D721Med (cell line): Measurements from ENCODE around the gene HLA-C.
"Not testable (repeated sequence)": the region's sequence is repeated elsewhere in the genome, so short reads cannot be mapped to it uniquely, and the experiment has no call there.

Experiments
- DNase-seq: peaks from one replicate; pipeline ENCODE4 v3.0.0; 2011; ENCODE audit warnings: low spot score; ENCODE audit not compliant: insufficient read length
- FAIRE-seq: peaks from 2 replicates; lab custom pipeline; 2011; peaks lifted over from hg19 to GRCh38; lab: Jason Lieb, UNC
- TF ChIP-seq, protein P1 (sequence below): IDR thresholded peaks from 2 replicates; pipeline ENCODE4 v1.5.1; 2012; ENCODE audit warnings: mild to moderate bottlenecking, control low read depth; ENCODE audit not compliant: insufficient read depth; ENCODE audit errors: missing control alignments

HLA-C gene

DNA sequence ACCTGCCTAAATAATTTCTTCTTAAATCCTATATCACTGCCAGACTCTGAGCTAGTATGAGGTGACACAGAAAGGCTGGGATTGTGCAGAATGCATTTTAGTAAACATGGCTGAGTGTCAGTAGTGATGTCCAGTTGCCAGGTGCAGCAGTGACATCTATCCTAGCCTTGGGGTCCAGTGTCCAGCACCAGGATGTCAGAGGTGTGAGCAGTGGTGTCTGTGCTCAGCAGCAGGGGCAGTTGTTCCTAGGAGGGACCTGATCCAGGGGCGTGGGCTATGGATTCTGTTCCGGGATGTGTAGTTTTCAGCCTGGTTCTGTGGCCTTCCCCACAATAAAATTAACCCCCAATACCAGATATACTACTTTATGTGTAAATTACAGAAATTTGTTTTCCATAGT is 6.0 kb downstream of the HLA-C start:
- DNase-seq = no peak
- TF ChIP-seq, protein P1, sequence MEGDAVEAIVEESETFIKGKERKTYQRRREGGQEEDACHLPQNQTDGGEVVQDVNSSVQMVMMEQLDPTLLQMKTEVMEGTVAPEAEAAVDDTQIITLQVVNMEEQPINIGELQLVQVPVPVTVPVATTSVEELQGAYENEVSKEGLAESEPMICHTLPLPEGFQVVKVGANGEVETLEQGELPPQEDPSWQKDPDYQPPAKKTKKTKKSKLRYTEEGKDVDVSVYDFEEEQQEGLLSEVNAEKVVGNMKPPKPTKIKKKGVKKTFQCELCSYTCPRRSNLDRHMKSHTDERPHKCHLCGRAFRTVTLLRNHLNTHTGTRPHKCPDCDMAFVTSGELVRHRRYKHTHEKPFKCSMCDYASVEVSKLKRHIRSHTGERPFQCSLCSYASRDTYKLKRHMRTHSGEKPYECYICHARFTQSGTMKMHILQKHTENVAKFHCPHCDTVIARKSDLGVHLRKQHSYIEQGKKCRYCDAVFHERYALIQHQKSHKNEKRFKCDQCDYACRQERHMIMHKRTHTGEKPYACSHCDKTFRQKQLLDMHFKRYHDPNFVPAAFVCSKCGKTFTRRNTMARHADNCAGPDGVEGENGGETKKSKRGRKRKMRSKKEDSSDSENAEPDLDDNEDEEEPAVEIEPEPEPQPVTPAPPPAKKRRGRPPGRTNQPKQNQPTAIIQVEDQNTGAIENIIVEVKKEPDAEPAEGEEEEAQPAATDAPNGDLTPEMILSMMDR = no peak
- no peak for FAIRE-seq

DNA sequence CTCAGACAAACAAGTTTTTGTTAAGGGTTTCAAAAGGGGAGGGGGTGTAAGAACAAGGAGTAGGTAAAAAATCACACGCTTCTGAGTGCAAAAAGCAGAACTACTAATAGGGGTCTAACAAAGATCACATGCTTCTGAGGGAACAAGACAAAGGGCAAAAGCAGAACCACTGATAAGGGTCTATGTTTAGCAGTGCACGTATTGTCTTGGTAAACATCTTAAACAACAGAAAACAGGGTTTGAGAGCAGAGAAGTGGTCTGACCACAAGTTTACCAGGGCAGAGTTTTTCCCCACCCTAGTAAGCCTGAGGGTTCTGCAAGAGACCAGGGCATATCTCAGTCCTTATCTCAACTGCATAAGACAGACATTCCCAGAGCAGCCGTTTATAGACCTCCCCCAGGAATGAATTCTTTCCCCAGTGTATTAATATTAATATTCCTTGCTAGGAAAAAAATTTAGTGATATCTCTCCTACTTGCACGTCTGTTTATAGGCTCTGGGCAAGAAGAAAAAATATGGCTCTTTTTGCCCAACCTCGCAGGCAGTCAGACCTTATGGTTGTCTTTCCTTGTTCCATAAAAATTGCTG is 8.5 kb downstream of the HLA-C start:
- FAIRE-seq = not testable (repeated sequence)

DNA sequence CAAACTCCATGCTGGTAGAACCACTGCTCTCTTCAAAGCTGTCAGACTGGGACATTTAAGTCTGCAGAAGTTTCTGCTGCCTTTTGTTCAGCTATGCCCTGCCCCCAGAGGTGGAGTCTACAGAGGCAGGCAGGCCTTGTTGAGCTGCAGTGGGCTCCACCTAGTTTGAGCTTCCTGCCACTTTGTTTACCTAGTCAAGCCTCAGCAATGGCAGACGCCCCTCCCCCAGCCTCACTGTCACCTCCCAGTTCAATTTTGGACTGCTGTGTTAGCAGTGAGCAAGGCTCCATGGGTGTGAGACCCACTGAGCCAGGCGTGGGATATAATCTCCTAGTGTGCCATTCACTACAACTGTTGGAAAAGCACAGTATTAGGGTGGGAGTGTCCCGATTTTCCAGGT is 11.9 kb downstream of the HLA-C start:
- not testable (repeated sequence) for FAIRE-seq

More for the DNA sequence above, 8.5 kb downstream of the HLA-C start:
- DNase-seq = not testable (repeated sequence)

DNA sequence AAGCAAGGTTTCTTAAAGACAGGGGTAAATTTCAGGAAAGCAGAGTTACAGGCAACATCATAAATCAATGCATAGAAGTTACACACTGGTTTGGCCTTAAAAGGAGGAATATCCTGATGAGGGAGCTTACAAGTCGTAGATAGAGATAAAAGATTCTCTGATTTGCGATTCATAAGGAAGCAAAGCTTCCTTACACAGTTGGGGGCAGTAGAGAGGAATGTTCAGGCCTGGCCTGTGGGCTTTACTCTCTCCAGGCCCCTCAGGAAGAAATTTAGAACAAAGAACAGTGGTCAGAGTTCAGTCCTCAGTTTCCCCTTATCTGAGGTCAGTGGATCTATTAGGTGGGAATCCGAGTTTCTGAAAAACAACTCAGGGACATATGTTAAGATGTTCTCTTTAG is 19.3 kb downstream of the HLA-C start:
- DNase-seq = no peak

More for the DNA sequence above, 11.9 kb downstream of the HLA-C start:
- not testable (repeated sequence) for DNase-seq

DNA sequence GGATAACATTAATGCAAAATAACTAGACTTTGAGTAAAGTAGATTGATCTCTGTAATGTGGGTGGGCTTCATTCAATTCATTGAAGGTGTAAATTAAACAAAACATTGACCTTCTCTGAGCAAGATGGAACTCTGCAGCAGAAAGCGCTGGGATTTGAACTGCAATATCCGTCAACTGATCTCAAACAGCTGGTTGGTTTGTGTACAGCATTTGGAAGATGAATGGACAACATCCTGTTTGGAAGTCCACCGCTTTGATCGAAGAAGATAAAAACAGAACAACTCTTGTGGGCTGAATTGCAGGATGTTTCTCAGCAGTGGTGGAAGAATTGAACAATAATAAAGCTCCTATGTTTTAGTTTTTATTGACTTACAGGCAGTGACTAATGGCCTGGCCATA is 20.6 kb downstream of the HLA-C start:
- DNase-seq = no peak
- no peak for FAIRE-seq
- TF ChIP-seq, protein P1 = no peak

More for the DNA sequence above, 19.3 kb downstream of the HLA-C start:
- TF ChIP-seq, protein P1 = peak; percentile 4
- no peak for FAIRE-seq

DNA sequence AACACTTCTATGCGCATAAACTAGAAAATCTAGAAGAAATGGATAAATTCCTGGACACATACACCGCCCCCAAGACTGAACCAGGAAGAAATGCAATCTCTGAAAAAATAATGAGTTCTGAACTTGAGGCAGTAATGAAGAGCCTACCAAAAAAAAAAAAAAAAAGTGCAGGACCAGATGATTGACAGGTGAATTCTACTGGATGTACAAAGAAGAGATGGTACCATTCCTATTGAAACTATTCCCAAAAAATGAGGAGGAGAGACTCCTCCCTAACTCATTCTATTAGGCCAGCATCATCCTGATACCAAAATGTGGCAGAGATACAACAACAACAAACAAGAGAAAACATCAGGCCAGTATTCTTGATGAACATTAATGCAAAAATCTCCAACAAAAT is 22.7 kb downstream of the HLA-C start:
- no peak for FAIRE-seq
- DNase-seq = no peak
- TF ChIP-seq, protein P1 = no peak

DNA sequence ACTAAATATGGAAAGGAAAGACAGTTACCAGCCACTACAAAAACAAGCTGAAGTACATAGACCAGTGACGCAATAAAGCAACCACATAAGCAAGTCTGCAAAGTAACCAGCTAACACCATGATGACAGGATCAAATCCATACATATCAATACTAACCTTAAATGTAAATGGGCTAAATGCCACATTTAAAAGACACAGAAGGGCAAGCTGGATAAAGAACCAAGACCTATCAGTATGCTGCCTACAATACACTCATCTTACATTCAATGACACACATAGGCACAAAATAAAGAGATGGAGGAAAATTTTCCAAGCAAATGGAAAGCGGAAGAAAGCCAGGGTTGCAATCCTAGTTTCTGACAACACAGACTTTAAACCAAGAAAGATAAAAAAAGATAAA is 24.1 kb downstream of the HLA-C start:
- FAIRE-seq (no peak), DNase-seq (no peak)
- TF ChIP-seq, protein P1 = no peak

DNA sequence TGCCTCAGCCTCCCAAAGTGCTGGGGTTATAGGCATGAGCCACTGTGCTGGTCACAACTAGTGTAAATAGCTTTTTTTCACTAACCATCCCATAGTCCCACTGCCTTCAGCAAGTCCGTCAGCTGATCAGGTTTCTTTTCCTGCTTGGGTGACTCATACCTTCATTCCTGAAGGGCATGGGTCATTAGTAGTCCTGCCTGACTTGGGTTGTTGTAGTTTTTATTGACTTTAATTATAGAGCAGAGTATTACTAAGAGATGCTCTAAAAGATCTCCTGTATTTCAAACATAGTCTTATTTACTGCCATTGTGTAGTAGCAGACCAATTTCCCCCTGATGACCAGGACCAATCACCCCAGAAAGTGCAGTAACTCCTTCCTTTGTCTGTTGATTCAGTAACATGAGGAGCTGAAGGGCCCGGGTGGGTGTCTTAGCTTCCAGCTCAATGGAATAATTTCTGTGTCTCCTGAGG is 25.8 kb downstream of the HLA-C start:
- DNase-seq (no peak), FAIRE-seq (no peak)
- TF ChIP-seq, protein P1 = no peak
